ENCODE results near the gene PMEPA1.

PMEPA1 gene

DNA sequence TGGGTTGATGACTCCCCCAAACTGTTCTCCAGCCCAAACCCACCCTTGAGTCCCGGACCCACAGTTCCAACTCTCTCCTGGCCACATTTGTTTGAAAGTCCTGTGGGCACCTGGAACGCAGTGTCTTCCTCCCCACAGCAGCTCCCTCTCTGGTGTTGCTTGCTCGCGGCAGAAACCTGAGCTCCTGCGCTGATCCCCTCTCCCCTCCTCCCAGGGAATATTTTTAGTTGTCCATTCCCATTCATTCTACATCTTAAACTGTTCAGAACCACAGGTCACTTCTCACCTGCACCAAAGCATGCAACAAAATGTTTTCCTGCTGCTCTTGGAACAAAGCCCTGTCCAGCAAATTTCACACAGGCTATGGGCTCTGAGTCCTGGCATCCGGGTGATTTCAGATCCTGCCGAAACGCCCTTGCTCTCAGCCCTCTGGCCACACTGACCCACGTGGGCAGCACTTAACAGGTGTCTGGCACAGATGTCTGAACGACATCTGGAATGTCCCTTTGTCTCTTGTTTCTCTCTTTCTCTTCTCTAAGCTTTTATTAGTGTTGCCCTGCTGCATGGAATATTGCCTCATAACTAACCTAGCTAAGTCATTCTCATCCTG, 27.0 kb upstream of the PMEPA1 start:
- no peak for DNase-seq (ENCODE audit: low read depth in 2 of 2)

DNA sequence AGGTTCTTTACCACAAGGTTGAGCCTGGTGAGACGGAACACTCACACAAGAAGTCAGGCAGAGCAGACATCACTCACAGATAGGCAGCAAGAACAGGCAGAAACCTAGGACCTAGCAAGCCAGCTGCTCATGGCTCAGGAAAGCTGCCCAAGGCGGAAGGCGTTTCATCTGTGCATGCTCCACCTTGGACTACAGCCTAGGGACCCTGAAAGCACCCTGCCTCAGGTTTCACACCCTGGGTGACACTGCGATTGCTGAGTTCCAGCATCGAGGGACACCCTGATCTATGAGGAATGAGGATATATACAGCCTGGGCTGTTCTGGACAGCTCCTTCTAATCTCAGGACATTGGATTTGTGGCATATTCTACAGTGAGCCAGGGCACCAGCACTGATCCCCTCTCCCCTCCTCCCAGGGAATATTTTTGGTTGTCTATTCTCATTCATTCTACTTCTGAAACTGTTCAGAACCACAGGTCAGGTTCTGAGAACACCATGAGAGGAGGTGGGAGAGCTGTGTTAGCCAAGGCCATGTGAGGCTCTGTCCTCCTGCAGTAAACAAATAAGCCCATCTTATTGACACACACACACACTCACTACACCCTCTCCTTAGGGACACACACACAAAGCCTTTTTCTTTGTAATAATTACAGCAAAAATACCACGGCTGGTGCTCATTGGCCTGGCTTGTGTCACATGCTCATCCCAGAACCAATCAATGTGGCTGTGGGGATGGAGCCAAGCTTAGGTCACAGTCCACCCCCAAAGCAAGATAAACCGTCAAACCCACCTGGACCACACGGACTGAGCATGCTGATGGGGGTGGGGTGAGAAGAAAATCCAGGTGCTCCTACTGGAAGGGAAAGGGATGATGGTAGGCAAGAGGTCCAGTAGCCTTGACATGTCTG, 26.3 kb upstream of the PMEPA1 start:
- DNase-seq (ENCODE audit: low read depth in 2 of 2): no peak

- DNase-seq (ENCODE audit: low read depth in 2 of 2): no peak
Observed at GRCh38 chr20:57734754-57735153, 24.9 kb upstream of the PMEPA1 start.

- no peak for DNase-seq (ENCODE audit: low read depth in 2 of 2)
Observed at GRCh38 chr20:57732226-57732625, 22.4 kb upstream of the PMEPA1 start.

DNA sequence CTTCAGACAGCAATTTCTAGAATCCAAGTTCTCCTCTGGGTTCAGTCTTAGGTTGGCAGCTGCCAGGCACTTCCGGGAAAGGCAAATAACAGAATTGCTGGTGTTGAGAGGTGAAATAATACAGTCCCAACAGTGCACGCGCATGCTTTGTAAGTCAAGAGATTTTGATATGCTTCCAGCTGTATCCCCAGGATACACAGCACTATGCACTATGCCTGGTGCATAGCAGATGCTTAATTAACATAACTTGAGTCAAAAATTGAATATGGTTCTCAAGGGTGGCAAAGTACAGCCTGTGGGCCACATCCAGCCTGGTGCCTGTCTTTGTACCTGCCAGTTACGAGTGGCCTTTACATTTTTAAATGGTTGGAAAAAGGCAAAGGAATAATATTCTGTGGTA, 18.9 kb upstream of the PMEPA1 start:
- no peak for DNase-seq (ENCODE audit: low read depth in 2 of 2)

- no peak for DNase-seq (ENCODE audit: low read depth in 2 of 2)
Observed at GRCh38 chr20:57727863-57728262, 18.0 kb upstream of the PMEPA1 start.

- no peak for DNase-seq (ENCODE audit: low read depth in 2 of 2)
Observed at GRCh38 chr20:57725636-57726035, 15.8 kb upstream of the PMEPA1 start.

DNA sequence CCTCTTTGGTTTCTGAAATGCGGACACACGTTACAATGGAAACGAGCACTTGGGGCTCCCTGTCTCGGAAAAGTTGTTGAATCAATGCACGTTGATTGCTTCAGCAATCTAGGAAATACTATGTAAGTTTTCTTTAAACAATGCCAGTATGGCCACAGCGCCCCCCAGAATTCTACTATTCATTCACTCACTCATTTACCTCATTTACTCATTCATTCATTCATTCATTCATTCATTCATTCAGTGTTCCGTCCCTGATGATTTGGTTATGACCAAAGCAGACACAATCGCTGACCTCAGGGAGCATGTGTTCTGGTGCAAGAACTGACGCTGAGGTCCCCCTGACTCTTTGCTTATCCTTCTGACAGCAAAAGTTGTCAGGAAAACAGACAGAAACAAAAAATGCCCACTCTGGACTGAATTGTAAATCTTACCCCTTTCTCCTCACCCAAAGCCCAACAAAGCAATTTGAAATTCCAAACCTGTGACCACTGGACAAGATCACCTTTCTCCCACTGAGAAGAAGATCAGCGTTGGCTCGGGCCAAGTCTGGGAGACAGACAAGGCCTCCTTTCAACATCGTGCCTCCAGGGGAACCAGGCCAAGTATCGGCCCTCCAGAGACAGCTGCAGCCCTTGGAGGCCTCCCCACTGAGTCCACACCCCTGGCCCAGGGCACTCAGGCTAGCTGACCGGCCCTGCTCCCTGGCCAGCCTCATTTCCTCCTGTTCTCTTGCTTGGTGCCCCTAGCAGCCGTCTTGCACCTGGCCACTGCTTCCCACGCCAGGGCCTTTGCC, 15.0 kb upstream of the PMEPA1 start:
- DNase-seq (ENCODE audit: low read depth in 2 of 2): no peak

GRCh38 chr20:57723816-57724215, 14.0 kb upstream of the PMEPA1 start:
- DNase-seq (ENCODE audit: low read depth in 2 of 2): no peak

- DNase-seq (ENCODE audit: low read depth in 2 of 2): no peak
Observed at GRCh38 chr20:57719951-57720350, 10.1 kb upstream of the PMEPA1 start.

- peak; percentile 86 for DNase-seq (ENCODE audit: low read depth in 2 of 2)
Observed at GRCh38 chr20:57718490-57719009, 8.7 kb upstream of the PMEPA1 start.

DNA sequence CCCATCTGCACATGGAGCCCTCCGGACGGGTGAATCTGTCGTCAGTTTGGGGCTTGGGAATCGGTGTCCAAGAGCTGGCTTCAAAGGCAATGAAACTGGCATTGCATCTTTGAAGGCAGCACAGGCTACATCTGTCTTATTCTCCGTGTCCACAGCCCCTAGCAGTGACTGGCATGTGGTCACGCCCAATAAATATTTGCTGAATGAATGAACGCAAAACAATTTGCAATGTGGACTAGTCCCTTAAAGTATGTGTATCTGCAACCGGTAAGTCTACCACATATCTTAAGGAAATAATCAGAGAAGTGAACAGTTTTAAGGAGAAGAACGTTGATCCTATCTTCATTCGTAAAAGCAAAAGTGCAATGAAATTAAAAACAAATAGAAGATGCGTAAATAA, 8.0 kb upstream of the PMEPA1 start:
- DNase-seq (ENCODE audit: low read depth in 2 of 2): no peak

- no peak for DNase-seq (ENCODE audit: low read depth in 2 of 2)
Observed at GRCh38 chr20:57716901-57717300, 7.1 kb upstream of the PMEPA1 start.

- no peak for DNase-seq (ENCODE audit: low read depth in 2 of 2)
Observed at GRCh38 chr20:57716202-57716601, 6.4 kb upstream of the PMEPA1 start.

GRCh38 chr20:57715268-57715904, 5.6 kb upstream of the PMEPA1 start:
- DNase-seq (ENCODE audit: low read depth in 2 of 2): no peak

DNA sequence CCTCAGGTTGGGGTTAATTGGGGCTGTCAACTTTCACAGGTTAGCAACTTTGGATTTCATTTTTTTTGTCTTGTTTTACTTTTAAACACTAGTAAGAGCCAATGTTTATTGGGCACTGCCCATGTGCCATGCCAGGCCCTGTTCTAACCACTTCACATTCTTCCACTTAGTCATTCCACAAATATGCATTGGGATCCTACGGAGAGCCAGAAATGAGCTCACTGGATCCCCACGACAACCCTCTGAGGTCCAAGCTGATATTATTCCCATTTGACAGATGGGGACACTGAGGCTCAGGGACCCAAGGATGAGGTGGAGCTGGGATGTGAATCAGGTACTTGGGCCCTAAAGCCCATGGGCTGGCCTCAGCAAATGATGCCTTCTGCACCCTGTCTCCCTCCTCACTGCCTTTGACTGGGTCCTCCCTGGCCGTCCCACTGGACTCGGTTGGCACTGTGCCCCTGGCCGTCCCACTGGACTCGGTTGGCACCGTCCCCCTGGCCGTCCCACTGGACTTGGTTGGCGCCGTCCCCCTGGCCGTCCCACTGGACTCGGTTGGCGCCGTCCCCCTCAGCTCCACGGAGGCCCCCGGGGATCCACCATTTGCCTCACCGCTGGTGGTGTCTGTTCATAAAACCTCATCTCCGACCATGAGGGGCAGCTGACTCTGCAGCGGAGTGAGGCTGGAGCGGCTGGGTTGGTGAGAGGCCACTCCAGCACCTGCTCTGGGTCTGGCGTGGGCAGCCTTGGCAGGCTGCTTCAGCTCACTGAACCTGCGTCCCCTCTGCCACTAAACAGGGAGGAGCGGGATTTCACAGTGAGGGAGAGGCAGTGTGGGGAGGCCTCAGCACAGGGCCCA, 4.8 kb upstream of the PMEPA1 start:
- no peak for DNase-seq (ENCODE audit: low read depth in 2 of 2)

- no peak for DNase-seq (ENCODE audit: low read depth in 2 of 2)
Observed at GRCh38 chr20:57713951-57714350, 4.1 kb upstream of the PMEPA1 start.

DNA sequence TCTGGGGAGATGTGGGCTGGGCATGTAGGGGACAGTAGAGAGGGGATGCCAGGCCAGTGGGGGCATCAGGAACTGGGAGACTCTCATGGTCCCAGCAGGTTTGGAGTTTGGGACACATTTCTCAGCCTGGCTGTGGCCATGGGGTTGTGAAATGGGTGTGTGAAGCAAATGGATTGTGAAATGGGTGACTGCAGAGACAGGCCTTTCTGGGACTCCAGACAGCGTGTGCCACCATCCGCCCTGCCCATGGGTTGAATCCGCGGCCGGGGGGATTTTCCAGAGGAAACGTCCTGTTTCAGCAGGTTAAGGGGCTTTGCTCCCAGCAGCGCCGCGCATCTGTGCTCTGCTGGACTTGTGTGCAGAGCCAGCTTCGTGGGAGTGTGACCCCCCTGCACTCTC, 3.7 kb upstream of the PMEPA1 start:
- no peak for DNase-seq (ENCODE audit: low read depth in 2 of 2)

GRCh38 chr20:57712851-57713504, 3.2 kb upstream of the PMEPA1 start:
- DNase-seq (ENCODE audit: low read depth in 2 of 2): no peak

- DNase-seq (ENCODE audit: low read depth in 2 of 2): no peak
Observed at GRCh38 chr20:57712341-57712740, 2.5 kb upstream of the PMEPA1 start.

Measured in activated CD4-positive, alpha-beta T cell treated with anti-CD3 and anti-CD28 coated beads for 24 hours (primary cell).